Activated CD4-positive, alpha-beta T cell treated with anti-CD3 and anti-CD28 coated beads, Interleukin-10, Interleukin-2, amounts not matched to agents 100 ng/mL and 50 ng/mL, durations not matched to agents 16 hours and 8 hours (primary cell): Measurements from ENCODE around the gene EXOC4.
"Not testable (repeated sequence)": the region's sequence is repeated elsewhere in the genome, so short reads cannot be mapped to it uniquely, and the experiment has no call there.

ENCODE experiments used
- DNase-seq: peaks from one replicate; pipeline ENCODE4 v3.0.0-alpha.2; 2020

EXOC4 gene

GRCh38 chr7:133773601-133774000 lies 520.7 kb downstream of the EXOC4 start:
- no peak for DNase-seq

- no peak for DNase-seq
Observed at GRCh38 chr7:133775201-133775600, 522.3 kb downstream of the EXOC4 start.

- DNase-seq: no peak
Observed at GRCh38 chr7:133776266-133776665, 523.4 kb downstream of the EXOC4 start.

- DNase-seq: no peak
Observed at GRCh38 chr7:133777701-133778100, 524.8 kb downstream of the EXOC4 start.

- DNase-seq: peak; percentile 34
Observed at GRCh38 chr7:133778472-133778871, 525.6 kb downstream of the EXOC4 start.

GRCh38 chr7:133779538-133779937 lies 526.7 kb downstream of the EXOC4 start:
- DNase-seq: not testable (repeated sequence)

- DNase-seq: no peak
Observed at GRCh38 chr7:133780912-133781311, 528.0 kb downstream of the EXOC4 start.

- DNase-seq: no peak
Observed at GRCh38 chr7:133781486-133782090, 528.7 kb downstream of the EXOC4 start.

- DNase-seq: no peak
Observed at GRCh38 chr7:133782470-133782869, 529.6 kb downstream of the EXOC4 start.

GRCh38 chr7:133783276-133783675 lies 530.4 kb downstream of the EXOC4 start:
- no peak for DNase-seq

- DNase-seq: no peak
Observed at GRCh38 chr7:133784486-133785001, 531.7 kb downstream of the EXOC4 start.

- no peak for DNase-seq
Observed at GRCh38 chr7:133786401-133786937, 533.6 kb downstream of the EXOC4 start.

GRCh38 chr7:133789974-133790373 lies 537.1 kb downstream of the EXOC4 start:
- DNase-seq: no peak

- DNase-seq: no peak
Observed at GRCh38 chr7:133790911-133791310, 538.0 kb downstream of the EXOC4 start.

GRCh38 chr7:133794479-133794878 lies 541.6 kb downstream of the EXOC4 start:
- DNase-seq: no peak

GRCh38 chr7:133795068-133795665 lies 542.3 kb downstream of the EXOC4 start:
- no peak for DNase-seq

GRCh38 chr7:133796782-133797745 lies 544.2 kb downstream of the EXOC4 start:
- no peak for DNase-seq

- no peak for DNase-seq
Observed at GRCh38 chr7:133797818-133798520, 545.1 kb downstream of the EXOC4 start.

- DNase-seq: no peak
Observed at GRCh38 chr7:133801341-133801740, 548.5 kb downstream of the EXOC4 start.

- peak; percentile 24 for DNase-seq
Observed at GRCh38 chr7:133804127-133804526, 551.2 kb downstream of the EXOC4 start.

GRCh38 chr7:133805426-133805825 lies 552.5 kb downstream of the EXOC4 start:
- DNase-seq: no peak
